Stimulated activated CD8-positive, alpha-beta memory T cell treated with anti-CD3 and anti-CD28 coated beads, Interleukin-15, amount 100 ng/mL, for 1 hour (primary cell): ENCODE data around the gene INPP5E.

Experiments used
- DNase-seq: peaks from one replicate; pipeline ENCODE4 v3.0.0-alpha.2; 2020; ENCODE audit warnings: low read depth

The INPP5E gene

GRCh38 chr9:136472640-136473353 is 33.2 kb upstream of the INPP5E start:
- DNase-seq = no peak

- no peak for DNase-seq
Observed at GRCh38 chr9:136471802-136472487, 32.3 kb upstream of the INPP5E start.

- DNase-seq = no peak
Observed at GRCh38 chr9:136470792-136471469, 31.3 kb upstream of the INPP5E start.

- DNase-seq = no peak
Observed at GRCh38 chr9:136470356-136470755, 30.7 kb upstream of the INPP5E start.

- no peak for DNase-seq
Observed at GRCh38 chr9:136467766-136468165, 28.1 kb upstream of the INPP5E start.

- no peak for DNase-seq
Observed at GRCh38 chr9:136466155-136466541, 26.5 kb upstream of the INPP5E start.

GRCh38 chr9:136465500-136466154 is 26.0 kb upstream of the INPP5E start:
- no peak for DNase-seq

GRCh38 chr9:136464241-136464640 is 24.6 kb upstream of the INPP5E start:
- DNase-seq = no peak

- no peak for DNase-seq
Observed at GRCh38 chr9:136463578-136463977, 23.9 kb upstream of the INPP5E start.

- DNase-seq = no peak
Observed at GRCh38 chr9:136462664-136463063, 23.0 kb upstream of the INPP5E start.

GRCh38 chr9:136460772-136461325 is 21.2 kb upstream of the INPP5E start:
- DNase-seq = no peak

GRCh38 chr9:136459425-136459824 is 19.8 kb upstream of the INPP5E start:
- DNase-seq = no peak

- DNase-seq = no peak
Observed at GRCh38 chr9:136457326-136457725, 17.7 kb upstream of the INPP5E start.

GRCh38 chr9:136456258-136456657 is 16.6 kb upstream of the INPP5E start:
- DNase-seq = no peak

GRCh38 chr9:136455043-136456002 is 15.7 kb upstream of the INPP5E start:
- DNase-seq = no peak

- DNase-seq = no peak
Observed at GRCh38 chr9:136454026-136454796, 14.6 kb upstream of the INPP5E start.

GRCh38 chr9:136453326-136453725 is 13.7 kb upstream of the INPP5E start:
- no peak for DNase-seq

GRCh38 chr9:136451221-136451877 is 11.7 kb upstream of the INPP5E start:
- no peak for DNase-seq

GRCh38 chr9:136448655-136449054 is 9.0 kb upstream of the INPP5E start:
- no peak for DNase-seq
